GM12891 (cell line): ENCODE data around the gene TRA2A.

ENCODE experiments used
- POLR2A ChIP-seq: IDR thresholded peaks from 2 replicates; pipeline ENCODE4 v1.6.1; 2011; ENCODE audit warnings: low read depth, low read length, control low read depth
- POLR2AphosphoS5 ChIP-seq: IDR thresholded peaks from 2 replicates; pipeline ENCODE4 v1.6.1; 2011; ENCODE audit warnings: low read depth, low read length, control low read depth
- TAF1 ChIP-seq: IDR thresholded peaks from 2 replicates; pipeline ENCODE4 v1.6.1; 2011; ENCODE audit warnings: low read depth, low read length, control low read depth

DNA sequence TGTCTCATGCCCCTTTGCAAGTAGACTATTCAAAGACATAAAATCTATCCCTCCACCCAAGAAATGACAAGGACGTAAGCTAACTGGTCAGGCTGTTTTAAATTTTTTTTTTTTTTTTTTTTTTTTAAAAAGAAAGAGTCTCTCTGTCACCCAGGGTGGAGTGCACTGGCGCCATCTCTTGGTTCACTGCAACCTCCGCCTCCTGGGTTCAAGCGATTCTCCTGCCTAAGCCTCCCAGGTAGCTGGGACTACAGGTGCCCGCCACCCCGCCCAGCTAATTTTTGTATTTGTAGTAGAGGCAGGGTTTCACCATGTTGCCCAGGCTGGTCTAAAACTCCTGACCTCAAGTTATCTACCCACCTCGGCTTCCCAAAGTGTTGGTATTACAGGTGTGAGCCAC is 11.2 kb downstream of the TRA2A start:
- TF ChIP-seq POLR2A (no peak), TAF1 (no peak), POLR2AphosphoS5 (no peak)
